ENCODE data around the gene PRM1. TPM values are rescaled to one million over a fixed set of nuclear protein-coding genes. Genes with fewer than 3 reads are reported as not detected.

PRM1 gene
- total and polyA plus RNA-seq, 11 donors = not detected

GRCh38 chr16:11236461-11237254 lies 44.5 kb downstream of the PRM1 start:
- 75 to 83% (median 79%) methylated on average over 9 to 10 of the region's 10 CpGs for WGBS, 4 donors
- ATAC-seq = no peak
- H3K27ac ChIP-seq = no peak overlapping the region

GRCh38 chr16:11235703-11235991 lies 45.5 kb downstream of the PRM1 start:
- H3K4me3 ChIP-seq = no peak overlapping the region
- WGBS, 4 donors = 76 to 82% (median 80%) methylated on average over 5 of the region's 5 CpGs
- no peak overlapping the region for H3K27ac ChIP-seq
- intact Hi-C loops (cut with DNase I) = no loop called here
- H3K27me3 ChIP-seq = peaks cover 0 to 3% (median 0%) of the 10 kb centered on the region in 9 donors
- no peaks in the 10 kb centered on the region for H3K36me3 ChIP-seq
- DNase-seq (no peak), ATAC-seq (no peak)
- TF ChIP-seq CTCF (IDR thresholded peaks at IDR 0.05) = no peak
- TF ChIP-seq POLR2A (IDR thresholded peaks at IDR 0.05) = no peak
- H3K4me1 ChIP-seq = peaks cover 0 to 59% (median 6%) of the 10 kb centered on the region in 12 donors
- no peaks in the 10 kb centered on the region for H3K9me3 ChIP-seq

More at GRCh38 chr16:11236461-11237254, 44.5 kb downstream of the PRM1 start:
- DNase-seq = no peak
- intact Hi-C loops (cut with DNase I) = no loop called here
- TF ChIP-seq POLR2A (IDR thresholded peaks at IDR 0.05) = no peak
- TF ChIP-seq CTCF (IDR thresholded peaks at IDR 0.05) = no peak
- no peaks in the 10 kb centered on the region for H3K9me3 ChIP-seq
- peaks cover 0 to 62% (median 6%) of the 10 kb centered on the region in 12 donors for H3K4me1 ChIP-seq
- no peaks in the 10 kb centered on the region for H3K36me3 ChIP-seq
- H3K4me3 ChIP-seq = no peak overlapping the region
- H3K27me3 ChIP-seq = peaks cover 0 to 3% (median 0%) of the 10 kb centered on the region in 9 donors

- peaks cover 0 to 54% (median 6%) of the 10 kb centered on the region in 12 donors for H3K4me1 ChIP-seq
- DNase-seq (no peak), ATAC-seq (peak in 2 of 4 donors; percentile 19 to 56)
- no peak for TF ChIP-seq POLR2A (IDR thresholded peaks at IDR 0.05)
- TF ChIP-seq CTCF (IDR thresholded peaks at IDR 0.05) = no peak
- peaks cover 0 to 3% (median 0%) of the 10 kb centered on the region in 9 donors for H3K27me3 ChIP-seq
- 85 to 88% (median 87%) methylated on average over 13 of the region's 13 CpGs for WGBS, 4 donors
- intact Hi-C loops (cut with DNase I) = no loop called here
- H3K9me3 ChIP-seq = no peaks in the 10 kb centered on the region
- no peaks in the 10 kb centered on the region for H3K36me3 ChIP-seq
- H3K27ac ChIP-seq = peak overlapping the region in 1 of 12 donors; percentile 91
- no peak overlapping the region for H3K4me3 ChIP-seq
These were observed 46.0 kb downstream of the PRM1 start for GRCh38 chr16:11234884-11235702.

GRCh38 chr16:11233727-11234376 lies 47.3 kb downstream of the PRM1 start:
- intact Hi-C loops (cut with DNase I) = no loop called here
- no peak for TF ChIP-seq POLR2A (IDR thresholded peaks at IDR 0.05)
- TF ChIP-seq CTCF (IDR thresholded peaks at IDR 0.05) = no peak
- 81 to 91% (median 87%) methylated on average over 8 of the region's 8 CpGs for WGBS, 4 donors
- peak overlapping the region in 1 of 12 donors; percentile 91 for H3K27ac ChIP-seq
- no peaks in the 10 kb centered on the region for H3K36me3 ChIP-seq
- peaks cover 0 to 3% (median 0%) of the 10 kb centered on the region in 9 donors for H3K27me3 ChIP-seq
- ATAC-seq = no peak
- DNase-seq = no peak
- peaks cover 0 to 49% (median 6%) of the 10 kb centered on the region in 12 donors for H3K4me1 ChIP-seq
- peak overlapping the region in 1 of 12 donors; percentile 36 for H3K4me3 ChIP-seq
- no peaks in the 10 kb centered on the region for H3K9me3 ChIP-seq
